Subcutaneous abdominal adipose tissue (tissue), 5 donors: ENCODE data around the gene ALX3.
A peak's percentile ranks its signal among the peaks of the same experiment; 100 is the strongest.
"Not testable (repeated sequence)": the region's sequence is repeated elsewhere in the genome, so short reads cannot be mapped to it uniquely, and the experiment has no call there.

ENCODE experiments used
- H3K27ac ChIP-seq: one replicate; pipeline ENCODE4 v1.7.0; 2013; ENCODE audit warnings: low read depth, mild to moderate bottlenecking, inconsistent platforms, low read length, moderate library complexity
- H3K27me3 ChIP-seq, 5 donors: one replicate each; pipeline ENCODE4 v1.7.0; 2013; ENCODE audit warnings: low read length in 5 of 5, inconsistent platforms in 1 of 5; ENCODE audit not compliant: control insufficient read depth in 5 of 5, insufficient read depth in 4 of 5
- H3K36me3 ChIP-seq, 5 donors: one replicate each; pipeline ENCODE4 v1.7.0; 2013; ENCODE audit warnings: low read length in 5 of 5; ENCODE audit not compliant: control insufficient read depth in 5 of 5, insufficient read depth in 5 of 5
- H3K4me1 ChIP-seq, 5 donors: one replicate each; pipeline ENCODE4 v1.7.0; 2013; ENCODE audit warnings: low read length in 5 of 5, mild to moderate bottlenecking in 3 of 5, moderate library complexity in 1 of 5; ENCODE audit not compliant: control insufficient read depth in 5 of 5, insufficient read depth in 5 of 5
- H3K4me3 ChIP-seq, 5 donors: one replicate each; pipeline ENCODE4 v1.7.0; 2013; ENCODE audit warnings: low read length in 5 of 5, low read depth in 1 of 5
- H3K9ac ChIP-seq, 5 donors: one replicate each; pipeline ENCODE4 v1.7.0; 2013; ENCODE audit warnings: low read length in 5 of 5, mild to moderate bottlenecking in 4 of 5, moderate library complexity in 3 of 5
- H3K9me3 ChIP-seq, 5 donors: one replicate each; pipeline ENCODE4 v1.7.0; 2013; ENCODE audit warnings: low read length in 5 of 5; ENCODE audit not compliant: control insufficient read depth in 5 of 5
- donor health status: healthy.
- donor health status: healthy.
- donor health status: healthy.
- donor health status: healthy.
- donor health status: healthy.

Gene ALX3

DNA sequence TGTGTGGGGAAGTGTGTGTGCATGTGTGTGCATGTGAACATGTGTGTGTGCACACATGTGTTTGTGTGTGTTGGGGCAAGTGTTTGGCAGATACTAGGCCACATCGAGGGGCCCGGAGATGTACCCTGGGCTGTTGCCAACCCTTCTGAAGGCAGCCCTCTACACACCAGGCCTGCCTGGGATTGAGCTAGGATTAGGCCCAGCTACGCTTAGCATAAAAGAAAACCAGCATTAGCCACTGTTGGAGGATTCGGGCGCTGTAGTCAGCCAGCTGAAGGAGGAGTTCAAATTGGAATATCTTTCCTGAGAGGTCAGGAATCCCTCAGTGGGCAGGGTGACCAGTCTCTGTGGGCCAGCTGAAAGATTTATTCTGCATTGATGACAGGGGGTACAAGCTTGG is 10.6 kb upstream of the ALX3 start:
- Histone ChIP-seq H3K4me3 (no peak overlapping the region), H3K27ac (no peak overlapping the region), H3K9me3 (no peaks in the 10 kb centered on the region), H3K27me3 (peaks cover 0 to 11% (median 4%) of the 10 kb centered on the region in 5 donors), H3K4me1 (peaks cover 0 to 25% (median 21%) of the 10 kb centered on the region in 5 donors), H3K36me3 (no peaks in the 10 kb centered on the region), H3K9ac (no peak overlapping the region)

DNA sequence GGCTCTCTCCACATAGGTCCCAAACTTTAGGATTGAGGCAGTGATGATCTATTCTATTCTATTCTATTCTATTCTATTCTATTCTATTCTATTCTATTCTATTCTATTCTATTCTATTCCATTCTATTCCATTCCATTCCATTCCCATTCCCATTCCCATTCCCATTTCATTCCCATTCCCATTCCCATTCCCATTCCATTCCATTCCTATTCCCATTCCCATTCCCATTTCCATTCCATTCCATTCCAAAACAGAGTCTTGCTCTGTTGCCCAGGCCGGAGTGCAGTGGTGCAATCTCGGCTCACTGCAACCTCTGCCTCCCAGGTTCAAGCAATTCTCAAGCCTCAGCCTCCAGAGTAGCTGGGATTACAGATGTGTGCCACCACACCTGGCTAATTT is 9.5 kb upstream of the ALX3 start:
- H3K36me3 ChIP-seq, H3K9ac ChIP-seq, H3K9me3 ChIP-seq, H3K4me3 ChIP-seq, H3K27ac ChIP-seq: not testable (repeated sequence)
- H3K27me3 ChIP-seq, result peaks cover 0 to 12% (median 4%) of the 10 kb centered on the region in 5 donors
- peaks cover 0 to 22% (median 21%) of the 10 kb centered on the region in 5 donors for H3K4me1 ChIP-seq

DNA sequence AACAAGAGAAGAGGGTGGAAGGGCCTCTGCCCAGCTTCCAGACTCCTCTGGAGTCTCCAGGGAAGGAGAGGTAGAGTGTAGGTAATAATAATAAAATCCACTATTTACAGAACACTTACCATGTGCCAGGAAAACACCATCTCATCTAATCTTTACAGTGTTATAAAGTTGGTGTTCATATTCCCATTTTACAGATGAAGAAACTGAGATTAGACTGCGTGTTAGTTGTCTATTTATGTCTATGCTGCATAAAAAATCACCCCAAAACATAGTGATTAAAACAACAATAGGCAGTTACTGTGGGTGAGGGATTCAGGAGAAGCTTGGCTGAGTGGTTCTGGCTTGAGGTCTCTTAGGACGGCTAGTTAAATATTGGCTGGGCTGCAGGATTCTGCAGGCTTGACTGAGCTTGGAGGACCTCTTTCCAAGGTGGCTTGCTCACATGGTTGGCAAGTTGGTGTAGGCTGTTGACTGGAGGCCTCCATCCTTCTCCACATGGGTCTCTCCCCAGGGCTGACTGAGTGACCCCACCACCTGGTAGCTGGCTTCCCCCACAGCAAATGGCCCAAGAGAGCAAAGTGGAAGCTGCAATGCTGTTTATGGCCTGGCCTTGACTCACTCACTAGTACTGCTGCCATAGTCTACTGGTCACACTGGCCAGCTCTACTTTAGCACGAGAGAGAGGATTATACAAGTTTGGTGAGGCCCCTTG is 6.5 kb upstream of the ALX3 start:
- peaks cover 2 to 12% (median 9%) of the 10 kb centered on the region in 5 donors for H3K27me3 ChIP-seq
- no peaks in the 10 kb centered on the region for H3K4me1 ChIP-seq
- no peaks in the 10 kb centered on the region for H3K36me3 ChIP-seq
- no peak overlapping the region for H3K9ac ChIP-seq
- H3K9me3 ChIP-seq, result no peaks in the 10 kb centered on the region
- H3K27ac ChIP-seq, result no peak overlapping the region
- H3K4me3 ChIP-seq, result no peak overlapping the region

DNA sequence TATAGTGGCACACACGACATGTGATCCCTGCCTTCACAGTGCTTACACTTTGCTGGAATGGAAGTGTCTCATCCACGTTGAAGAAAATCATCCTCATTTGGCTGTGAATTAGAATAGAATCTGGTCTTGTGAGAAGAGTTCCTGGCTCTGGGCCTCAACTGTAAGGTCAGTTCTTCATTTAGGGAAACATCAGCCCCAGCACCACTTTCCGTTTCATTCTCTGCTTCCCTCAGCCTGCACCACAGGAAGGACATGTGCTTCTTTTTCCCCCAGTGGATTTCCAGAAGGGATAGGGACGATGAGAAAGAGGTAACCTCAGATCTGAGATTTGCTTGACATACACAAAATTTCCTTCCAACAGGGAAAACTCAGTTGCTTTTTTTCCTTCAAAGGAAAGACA is 3.7 kb upstream of the ALX3 start:
- Histone ChIP-seq H3K9ac (no peak overlapping the region), H3K4me1 (peaks cover 0 to 14% (median 13%) of the 10 kb centered on the region in 5 donors), H3K27me3 (peaks cover 23 to 36% (median 32%) of the 10 kb centered on the region in 5 donors), H3K27ac (no peak overlapping the region), H3K4me3 (no peak overlapping the region), H3K36me3 (no peaks in the 10 kb centered on the region), H3K9me3 (no peaks in the 10 kb centered on the region)

DNA sequence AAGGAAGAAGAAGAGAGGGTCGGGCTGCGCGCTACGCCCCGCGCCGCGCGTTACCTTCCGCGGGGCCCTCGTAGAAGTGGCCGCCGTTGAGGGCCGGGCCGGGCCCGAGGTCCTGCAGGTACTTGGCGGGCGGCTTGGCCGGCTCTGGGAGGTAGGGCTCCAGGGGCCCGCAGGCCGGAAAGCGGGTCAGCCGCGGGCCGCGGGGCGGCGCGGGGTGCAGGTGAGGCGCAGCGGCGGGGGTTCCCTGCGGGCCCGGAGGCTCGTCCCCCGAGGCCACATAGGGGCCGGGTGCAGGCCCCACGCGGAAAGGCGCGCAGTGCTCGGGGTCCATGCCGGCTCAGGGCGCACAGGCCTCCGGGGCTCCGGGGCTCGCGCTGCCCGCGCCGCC is 196 bp downstream of the ALX3 start:
- H3K36me3 ChIP-seq, result no peaks in the 10 kb centered on the region
- no peak overlapping the region for H3K27ac ChIP-seq
- peaks cover 0 to 40% (median 34%) of the 10 kb centered on the region in 5 donors for H3K4me1 ChIP-seq
- H3K27me3 ChIP-seq, result peaks cover 41 to 59% (median 55%) of the 10 kb centered on the region in 5 donors
- H3K9ac ChIP-seq, result no peak overlapping the region
- no peaks in the 10 kb centered on the region for H3K9me3 ChIP-seq
- peak overlapping the region in 2 of 5 donors; percentile 23 to 50 for H3K4me3 ChIP-seq

DNA sequence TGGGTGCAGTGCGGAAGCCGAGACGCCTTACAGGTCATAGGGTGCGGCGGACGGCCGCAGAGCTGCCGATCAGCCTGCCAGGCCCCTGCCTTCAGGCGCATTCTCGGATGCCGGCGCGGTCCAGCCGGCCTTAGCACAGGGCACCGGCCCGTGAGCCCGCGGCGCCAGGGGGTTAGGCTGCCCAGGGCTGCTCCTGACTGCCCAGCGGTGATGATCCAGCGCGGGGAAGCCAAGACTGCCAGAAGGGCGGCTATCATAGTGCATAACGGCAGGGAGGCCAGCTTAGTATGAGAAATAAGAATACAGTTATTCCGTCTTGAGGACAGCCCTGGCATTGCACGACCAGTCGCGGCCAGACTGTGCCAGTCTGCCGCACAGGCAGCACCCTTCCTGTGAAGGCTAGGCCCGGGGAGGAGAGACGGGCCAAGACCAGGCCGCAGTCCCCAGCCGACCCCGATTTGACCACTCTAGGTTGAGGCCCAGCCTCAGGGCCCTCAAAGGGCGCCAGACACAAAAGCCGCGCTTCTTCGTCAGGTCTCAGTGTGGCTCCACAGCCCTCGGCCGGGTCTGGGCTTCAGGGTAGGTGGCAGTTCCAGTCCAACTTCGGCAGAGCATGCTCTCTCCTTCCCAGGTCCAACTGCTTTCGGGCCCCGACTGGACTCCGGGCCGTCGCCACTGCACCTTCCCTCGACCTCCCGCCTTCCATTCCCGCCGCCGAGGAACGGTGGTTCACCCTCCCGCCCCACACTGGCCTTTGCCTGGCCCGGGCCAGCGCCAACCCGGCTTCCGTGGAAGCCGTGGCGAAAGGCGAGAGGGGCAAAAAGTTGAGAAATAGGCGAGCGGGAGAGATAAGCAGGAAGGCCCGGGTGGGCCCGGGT is 829 bp downstream of the ALX3 start:
- Histone ChIP-seq H3K4me3 (peak overlapping the region in 4 of 5 donors; percentile 6 to 50 (median 14)), H3K9ac (peak overlapping the region in 1 of 5 donors; percentile 15), H3K27me3 (peaks cover 41 to 59% (median 55%) of the 10 kb centered on the region in 5 donors), H3K36me3 (no peaks in the 10 kb centered on the region), H3K9me3 (no peaks in the 10 kb centered on the region), H3K27ac (no peak overlapping the region), H3K4me1 (peaks cover 0 to 40% (median 34%) of the 10 kb centered on the region in 5 donors)

DNA sequence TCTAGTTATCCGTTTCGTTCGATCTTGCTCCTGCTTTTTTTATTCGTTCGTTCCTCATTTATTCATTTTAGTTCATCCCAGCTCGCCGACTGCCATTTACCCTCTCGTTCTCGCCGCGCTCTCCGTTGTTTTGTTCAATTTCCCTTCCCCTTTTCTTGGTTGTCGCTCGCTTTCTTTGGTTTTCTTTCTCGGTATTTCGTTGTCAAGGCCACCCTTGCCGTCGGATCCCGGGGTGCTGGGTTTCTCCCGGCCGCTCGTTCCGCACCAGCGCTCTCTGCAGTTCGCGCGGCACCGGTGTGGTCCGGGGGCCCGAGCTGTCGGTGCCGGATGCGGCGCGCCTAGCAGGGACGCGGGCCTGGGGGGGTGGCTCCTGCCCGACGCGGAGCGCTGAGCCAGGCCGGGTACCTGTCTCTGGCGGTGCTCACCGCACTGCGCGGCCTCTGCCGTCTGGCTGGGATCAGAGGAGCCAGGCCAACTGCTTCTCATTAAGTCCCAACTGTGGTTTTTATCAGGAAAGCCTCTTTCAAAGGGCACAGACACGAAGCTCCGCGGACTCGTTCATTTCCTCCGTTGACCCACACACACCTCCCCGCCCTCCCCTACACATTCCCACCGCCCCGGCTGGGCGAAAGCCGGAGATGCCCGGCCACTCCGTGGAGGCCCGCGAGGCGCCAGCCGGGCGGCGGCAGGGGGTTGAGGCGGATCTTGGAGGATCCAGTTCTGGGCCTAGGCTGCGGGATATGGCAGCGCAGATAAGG is 1.6 kb downstream of the ALX3 start:
- Histone ChIP-seq H3K27ac (no peak overlapping the region), H3K9ac (no peak overlapping the region), H3K4me3 (peak overlapping the region in 2 of 5 donors; percentile 18 to 50), H3K4me1 (peaks cover 0 to 40% (median 34%) of the 10 kb centered on the region in 5 donors), H3K36me3 (no peaks in the 10 kb centered on the region), H3K27me3 (peaks cover 41 to 59% (median 55%) of the 10 kb centered on the region in 5 donors), H3K9me3 (no peaks in the 10 kb centered on the region)

DNA sequence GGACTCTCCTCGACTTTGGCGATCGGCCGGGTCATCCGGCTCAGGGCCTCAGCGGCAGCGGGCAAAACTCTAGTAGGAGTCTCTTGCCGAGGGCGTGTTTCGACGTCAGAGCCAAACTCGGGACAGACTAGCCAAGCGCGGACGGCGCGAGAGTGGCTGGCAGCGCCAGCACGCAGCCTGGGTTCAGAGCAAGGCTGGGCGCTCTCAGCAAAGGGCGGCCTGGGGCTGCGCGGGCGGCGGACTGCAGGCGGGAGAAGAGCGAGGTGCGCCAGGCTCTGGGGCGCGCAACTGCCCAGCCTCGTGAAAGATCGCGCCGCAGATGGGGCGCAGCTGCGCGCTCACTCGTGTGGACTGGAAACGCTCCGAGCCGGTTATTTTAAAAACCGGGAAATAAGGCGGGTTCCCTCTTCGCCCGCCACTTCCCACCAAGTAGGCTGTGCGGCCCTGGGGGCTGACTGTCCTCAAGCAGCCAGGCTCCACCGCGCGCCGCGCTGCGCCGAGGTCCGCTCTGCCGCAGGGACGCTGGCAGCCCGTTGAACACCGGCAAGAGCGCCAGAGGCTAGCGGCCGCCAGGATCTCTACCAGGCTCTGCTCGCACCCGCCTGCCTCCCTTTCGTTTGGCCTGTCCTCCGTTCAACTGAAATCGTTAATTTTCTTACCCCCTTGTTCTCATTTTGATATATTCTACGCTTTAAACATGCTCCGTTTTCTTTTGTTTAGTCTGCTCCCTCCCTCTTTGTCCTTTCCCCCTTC is 2.4 kb downstream of the ALX3 start:
- no peak overlapping the region for H3K27ac ChIP-seq
- peaks cover 41 to 59% (median 50%) of the 10 kb centered on the region in 5 donors for H3K27me3 ChIP-seq
- H3K9ac ChIP-seq, result no peak overlapping the region
- no peaks in the 10 kb centered on the region for H3K9me3 ChIP-seq
- H3K36me3 ChIP-seq, result no peaks in the 10 kb centered on the region
- peak overlapping the region in 3 of 5 donors; percentile 34 to 50 (median 41) for H3K4me3 ChIP-seq
- peaks cover 0 to 42% (median 36%) of the 10 kb centered on the region in 5 donors for H3K4me1 ChIP-seq

DNA sequence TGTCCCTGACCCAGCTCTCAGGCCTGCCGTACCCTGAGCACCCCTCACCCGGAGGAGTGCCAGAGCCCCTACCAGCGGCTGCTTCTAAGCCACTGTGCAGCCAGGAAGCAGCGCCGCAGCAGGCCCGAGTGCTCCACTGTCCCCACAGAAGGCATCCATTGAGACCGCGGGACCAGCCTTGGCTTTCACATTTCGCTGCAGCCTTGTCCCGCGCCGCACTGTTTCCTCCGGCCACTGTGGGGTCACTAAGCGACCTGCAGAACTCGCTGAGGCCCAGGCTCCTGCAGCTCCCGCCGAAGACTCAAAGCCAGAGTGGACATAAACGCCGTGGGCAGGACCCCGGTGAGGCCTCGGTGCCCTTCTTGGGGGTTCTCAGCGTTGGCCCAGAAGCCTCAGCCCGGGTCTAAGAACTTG is 3.0 kb downstream of the ALX3 start:
- Histone ChIP-seq H3K9ac (no peak overlapping the region), H3K27ac (no peak overlapping the region), H3K4me1 (peaks cover 0 to 48% (median 41%) of the 10 kb centered on the region in 5 donors), H3K9me3 (no peaks in the 10 kb centered on the region), H3K27me3 (peaks cover 41 to 59% (median 48%) of the 10 kb centered on the region in 5 donors), H3K4me3 (peak overlapping the region in 1 of 5 donors; percentile 41), H3K36me3 (no peaks in the 10 kb centered on the region)
